Measurements from ENCODE around the gene CAMP. TPM values are rescaled to one million over a fixed set of nuclear protein-coding genes. Genes with fewer than 3 reads are reported as not detected.
A peak's percentile ranks its signal among the peaks of the same experiment; 100 is the strongest.

Gene CAMP, protein sequence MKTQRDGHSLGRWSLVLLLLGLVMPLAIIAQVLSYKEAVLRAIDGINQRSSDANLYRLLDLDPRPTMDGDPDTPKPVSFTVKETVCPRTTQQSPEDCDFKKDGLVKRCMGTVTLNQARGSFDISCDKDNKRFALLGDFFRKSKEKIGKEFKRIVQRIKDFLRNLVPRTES
- not detected for polyA plus RNA-seq

GRCh38 chr3:48222616-48223513 is at the start of gene CAMP:
Gene CAMP, plus strand, starts transcription at chr3:48223495. Its CDS starts 17 bp downstream, at chr3:48223512.
- DNase-seq = no peak
- H3K27me3 Mint-ChIP-seq (ENCODE audit: low read depth in 3 of 3) = peaks cover 0 to 7% (median 0%) of the 10 kb centered on the region in 3 donors
- no peaks in the 10 kb centered on the region for H3K9me3 Mint-ChIP-seq
- H3K27ac Mint-ChIP-seq = peak within 1 kb of the TSS in 1 of 6 donors; percentile 13
- H3K4me3 Mint-ChIP-seq = no peak within 1 kb of the TSS
- no peaks in the 10 kb centered on the region for H3K4me1 Mint-ChIP-seq
- H3K36me3 Mint-ChIP-seq = no peaks in the 10 kb centered on the region

DNA sequence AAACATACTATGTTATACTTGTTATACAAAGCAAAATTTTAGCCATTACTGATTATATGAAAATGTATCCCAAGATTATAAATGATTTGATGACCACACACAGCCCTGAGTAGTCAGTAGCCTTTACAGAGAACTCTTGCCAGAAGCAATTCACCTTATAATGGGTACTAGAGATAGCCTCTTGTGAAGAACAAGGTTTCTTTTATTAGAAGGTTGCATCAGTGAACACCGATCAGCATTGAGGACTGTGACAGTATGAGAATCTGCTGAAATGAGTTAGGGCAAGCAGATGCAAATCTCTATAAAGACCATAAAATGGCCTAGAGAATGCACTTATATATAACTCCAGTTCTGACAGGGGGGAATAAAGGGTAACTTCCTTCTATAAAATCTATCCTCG is 45.2 kb upstream of the CAMP start:
- H3K36me3 Mint-ChIP-seq = no peaks in the 10 kb centered on the region
- H3K27me3 Mint-ChIP-seq (ENCODE audit: low read depth in 3 of 3) = no peaks in the 10 kb centered on the region
- H3K27ac Mint-ChIP-seq = no peak overlapping the region
- no peaks in the 10 kb centered on the region for H3K9me3 Mint-ChIP-seq
- no peak overlapping the region for H3K4me3 Mint-ChIP-seq
- no peaks in the 10 kb centered on the region for H3K4me1 Mint-ChIP-seq
- DNase-seq = no peak

DNA sequence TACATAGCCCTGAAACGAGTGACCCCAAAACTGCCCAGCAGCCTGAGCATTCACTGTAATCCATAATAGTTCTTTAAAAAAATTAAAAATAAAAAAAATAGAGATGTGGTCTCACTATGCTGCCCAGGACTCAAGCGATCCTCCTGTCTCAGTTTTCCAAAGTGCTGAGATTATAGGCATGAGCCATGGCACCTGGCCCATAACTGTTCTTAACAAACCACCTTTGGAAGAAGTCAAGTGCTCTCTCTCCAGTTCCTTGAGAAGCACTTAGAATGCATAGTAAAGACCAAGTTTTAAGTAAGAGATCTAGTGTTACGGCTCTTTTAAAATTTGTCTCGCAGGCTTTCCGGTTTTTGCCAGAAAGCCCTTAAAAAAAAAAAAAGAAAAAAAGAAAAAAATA is 43.3 kb upstream of the CAMP start:
- Mint-ChIP-seq H3K4me1 (no peaks in the 10 kb centered on the region), H3K9me3 (no peaks in the 10 kb centered on the region), H3K4me3 (no peak overlapping the region), H3K27me3 (ENCODE audit: low read depth in 3 of 3) (no peaks in the 10 kb centered on the region), H3K36me3 (no peaks in the 10 kb centered on the region), H3K27ac (no peak overlapping the region)
- DNase-seq = no peak

GRCh38 chr3:48180531-48181253 is 42.6 kb upstream of the CAMP start:
- H3K36me3 Mint-ChIP-seq = no peaks in the 10 kb centered on the region
- H3K27me3 Mint-ChIP-seq (ENCODE audit: low read depth in 3 of 3) = no peaks in the 10 kb centered on the region
- H3K9me3 Mint-ChIP-seq = no peaks in the 10 kb centered on the region
- no peak overlapping the region for H3K27ac Mint-ChIP-seq
- no peak for DNase-seq
- H3K4me1 Mint-ChIP-seq = no peaks in the 10 kb centered on the region
- H3K4me3 Mint-ChIP-seq = no peak overlapping the region

GRCh38 chr3:48184299-48184698 is 39.0 kb upstream of the CAMP start:
- Mint-ChIP-seq H3K36me3 (no peaks in the 10 kb centered on the region), H3K4me1 (peaks cover 14 to 22% of the 10 kb centered on the region in 2 donors), H3K4me3 (no peak overlapping the region), H3K27me3 (ENCODE audit: low read depth in 3 of 3) (peaks cover 0 to 4% (median 3%) of the 10 kb centered on the region in 3 donors), H3K9me3 (no peaks in the 10 kb centered on the region), H3K27ac (no peak overlapping the region)
- DNase-seq = no peak

DNA sequence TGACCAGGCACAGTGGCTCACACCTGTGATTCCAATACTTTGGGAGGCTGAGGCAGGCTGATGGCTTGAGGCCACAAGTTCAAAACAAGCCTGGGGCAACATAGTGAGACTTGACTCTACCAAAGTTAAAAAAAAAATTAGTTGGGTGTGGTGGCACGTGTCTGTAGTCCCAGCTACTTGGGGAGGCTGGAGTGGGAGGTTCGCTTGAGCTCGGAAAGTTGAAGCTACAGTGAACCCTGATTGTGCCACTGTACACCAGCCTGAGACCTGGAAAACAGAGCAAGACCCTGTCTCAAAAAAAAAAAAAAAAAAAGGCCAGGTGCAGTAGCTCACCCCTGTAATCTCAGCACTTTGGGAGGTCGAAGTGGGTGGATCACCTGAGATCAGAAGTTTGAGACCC is 38.2 kb upstream of the CAMP start:
- H3K36me3 Mint-ChIP-seq = no peaks in the 10 kb centered on the region
- DNase-seq = no peak
- peaks cover 14 to 22% of the 10 kb centered on the region in 2 donors for H3K4me1 Mint-ChIP-seq
- peak overlapping the region in 1 of 5 donors; percentile 8 for H3K4me3 Mint-ChIP-seq
- peaks cover 2 to 4% (median 3%) of the 10 kb centered on the region in 3 donors for H3K27me3 Mint-ChIP-seq (ENCODE audit: low read depth in 3 of 3)
- H3K9me3 Mint-ChIP-seq = no peaks in the 10 kb centered on the region
- H3K27ac Mint-ChIP-seq = no peak overlapping the region

GRCh38 chr3:48186631-48187300 is 36.5 kb upstream of the CAMP start:
- Mint-ChIP-seq H3K27me3 (ENCODE audit: low read depth in 3 of 3) (peaks cover 2 to 4% (median 3%) of the 10 kb centered on the region in 3 donors), H3K4me3 (peak overlapping the region; percentile 82 to 87 (median 83)), H3K36me3 (no peaks in the 10 kb centered on the region), H3K4me1 (peaks cover 14 to 22% of the 10 kb centered on the region in 2 donors), H3K9me3 (no peaks in the 10 kb centered on the region), H3K27ac (no peak overlapping the region)
- no peak for DNase-seq

DNA sequence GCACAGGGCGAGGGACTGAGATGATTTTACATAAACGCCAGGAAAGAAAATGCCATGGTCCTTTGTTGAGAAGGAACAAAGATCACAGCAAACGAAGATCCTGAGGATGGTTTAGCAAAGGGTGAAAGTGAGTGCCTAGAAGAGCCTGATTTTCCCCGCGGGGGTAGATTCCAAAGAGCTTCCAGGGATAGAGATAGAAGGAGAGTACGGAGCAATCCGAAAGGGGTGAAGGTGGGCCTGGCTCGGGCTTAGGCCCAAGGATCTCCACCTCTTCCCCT is 36.1 kb upstream of the CAMP start:
- H3K9me3 Mint-ChIP-seq = no peaks in the 10 kb centered on the region
- no peak for DNase-seq
- H3K36me3 Mint-ChIP-seq = no peaks in the 10 kb centered on the region
- peaks cover 14 to 22% of the 10 kb centered on the region in 2 donors for H3K4me1 Mint-ChIP-seq
- no peak overlapping the region for H3K27ac Mint-ChIP-seq
- H3K27me3 Mint-ChIP-seq (ENCODE audit: low read depth in 3 of 3) = peaks cover 2 to 4% (median 3%) of the 10 kb centered on the region in 3 donors
- H3K4me3 Mint-ChIP-seq = peak overlapping the region; percentile 82 to 87 (median 83)

- no peaks in the 10 kb centered on the region for H3K36me3 Mint-ChIP-seq
- no peaks in the 10 kb centered on the region for H3K9me3 Mint-ChIP-seq
- H3K27ac Mint-ChIP-seq = peak overlapping the region in 2 of 6 donors; percentile 64 to 82
- H3K27me3 Mint-ChIP-seq (ENCODE audit: low read depth in 3 of 3) = peaks cover 2 to 5% (median 3%) of the 10 kb centered on the region in 3 donors
- H3K4me1 Mint-ChIP-seq = peaks cover 14 to 22% of the 10 kb centered on the region in 2 donors
- peak overlapping the region; percentile 93 to 96 (median 93) for H3K4me3 Mint-ChIP-seq
- DNase-seq = no peak
Observed at GRCh38 chr3:48187579-48188265, 35.6 kb upstream of the CAMP start.

GRCh38 chr3:48188266-48189201 is 34.8 kb upstream of the CAMP start, which contains the start of gene CDC25A:
Gene CDC25A, minus strand, starts transcription at chr3:48188417. Its CDS starts 470 bp downstream, at chr3:48187947.
- H3K27ac Mint-ChIP-seq = peak within 1 kb of the TSS; percentile 50 to 82 (median 68)
- H3K4me1 Mint-ChIP-seq = peaks cover 14 to 22% of the 10 kb centered on the region in 2 donors
- H3K36me3 Mint-ChIP-seq = no peaks in the 10 kb centered on the region
- peaks cover 2 to 9% (median 3%) of the 10 kb centered on the region in 3 donors for H3K27me3 Mint-ChIP-seq (ENCODE audit: low read depth in 3 of 3)
- H3K9me3 Mint-ChIP-seq = no peaks in the 10 kb centered on the region
- peak; percentile 91 to 94 (median 92) for DNase-seq
- H3K4me3 Mint-ChIP-seq = peak within 1 kb of the TSS; percentile 93 to 96 (median 93)

- Mint-ChIP-seq H3K9me3 (no peaks in the 10 kb centered on the region), H3K4me1 (peaks cover 14 to 22% of the 10 kb centered on the region in 2 donors), H3K27ac (peak overlapping the region in 2 of 6 donors; percentile 50 to 61), H3K27me3 (ENCODE audit: low read depth in 3 of 3) (peaks cover 2 to 9% (median 6%) of the 10 kb centered on the region in 3 donors), H3K4me3 (peak overlapping the region in 1 of 5 donors; percentile 52), H3K36me3 (no peaks in the 10 kb centered on the region)
- DNase-seq = no peak
Observed at GRCh38 chr3:48189321-48189720, 34.0 kb upstream of the CAMP start.

DNA sequence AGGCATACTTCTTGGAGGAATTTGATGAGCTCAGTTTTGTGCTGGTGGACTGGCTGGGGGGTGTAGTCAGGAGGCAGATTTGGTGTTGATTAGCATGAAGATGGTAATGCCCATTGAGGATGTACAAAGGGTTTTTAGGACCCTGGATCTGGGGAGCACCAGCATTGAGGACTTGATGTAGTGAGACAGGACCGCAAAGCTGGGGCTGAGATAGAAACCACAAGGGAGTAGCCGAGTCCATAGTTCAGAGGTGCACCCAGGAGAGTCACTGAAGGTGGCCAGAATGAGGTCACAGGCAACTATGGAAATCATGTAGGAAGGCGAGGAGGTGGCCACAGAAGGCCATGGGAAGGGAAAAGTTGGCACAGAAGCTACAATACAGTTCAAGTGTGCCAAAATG is 32.4 kb upstream of the CAMP start:
- H3K4me3 Mint-ChIP-seq = no peak overlapping the region
- H3K27ac Mint-ChIP-seq = peak overlapping the region in 1 of 6 donors; percentile 26
- H3K4me1 Mint-ChIP-seq = peaks cover 14 to 22% of the 10 kb centered on the region in 2 donors
- H3K9me3 Mint-ChIP-seq = no peaks in the 10 kb centered on the region
- H3K27me3 Mint-ChIP-seq (ENCODE audit: low read depth in 3 of 3) = peaks cover 2 to 11% (median 6%) of the 10 kb centered on the region in 3 donors
- no peak for DNase-seq
- no peaks in the 10 kb centered on the region for H3K36me3 Mint-ChIP-seq

Measured in immature natural killer cell (primary cell).